Superior temporal gyrus (tissue), 1 donor: ENCODE data around the gene SLC38A10.
"Not testable (repeated sequence)": the region's sequence is repeated elsewhere in the genome, so short reads cannot be mapped to it uniquely, and the experiment has no call there.

Experiments
- DNase-seq: peaks from one replicate; pipeline ENCODE4 v3.0.0-alpha.2; 2016; ENCODE audit errors: extremely low spot score

SLC38A10 gene

GRCh38 chr17:81230043-81230820, 64.9 kb downstream of the SLC38A10 start:
- DNase-seq = no peak

DNA sequence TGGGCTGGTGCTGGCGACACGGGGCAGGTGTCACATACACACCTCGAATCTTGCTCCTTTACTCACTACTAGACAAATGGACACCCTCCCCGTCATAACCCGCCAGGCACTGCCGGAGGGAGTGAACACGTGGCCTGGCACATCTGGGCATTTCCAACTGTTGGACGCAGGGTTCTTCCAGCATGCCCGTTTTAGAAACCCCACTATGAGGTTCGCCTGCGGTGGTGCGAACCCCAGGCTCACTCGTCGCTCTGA, 65.5 kb downstream of the SLC38A10 start:
- DNase-seq = no peak

DNA sequence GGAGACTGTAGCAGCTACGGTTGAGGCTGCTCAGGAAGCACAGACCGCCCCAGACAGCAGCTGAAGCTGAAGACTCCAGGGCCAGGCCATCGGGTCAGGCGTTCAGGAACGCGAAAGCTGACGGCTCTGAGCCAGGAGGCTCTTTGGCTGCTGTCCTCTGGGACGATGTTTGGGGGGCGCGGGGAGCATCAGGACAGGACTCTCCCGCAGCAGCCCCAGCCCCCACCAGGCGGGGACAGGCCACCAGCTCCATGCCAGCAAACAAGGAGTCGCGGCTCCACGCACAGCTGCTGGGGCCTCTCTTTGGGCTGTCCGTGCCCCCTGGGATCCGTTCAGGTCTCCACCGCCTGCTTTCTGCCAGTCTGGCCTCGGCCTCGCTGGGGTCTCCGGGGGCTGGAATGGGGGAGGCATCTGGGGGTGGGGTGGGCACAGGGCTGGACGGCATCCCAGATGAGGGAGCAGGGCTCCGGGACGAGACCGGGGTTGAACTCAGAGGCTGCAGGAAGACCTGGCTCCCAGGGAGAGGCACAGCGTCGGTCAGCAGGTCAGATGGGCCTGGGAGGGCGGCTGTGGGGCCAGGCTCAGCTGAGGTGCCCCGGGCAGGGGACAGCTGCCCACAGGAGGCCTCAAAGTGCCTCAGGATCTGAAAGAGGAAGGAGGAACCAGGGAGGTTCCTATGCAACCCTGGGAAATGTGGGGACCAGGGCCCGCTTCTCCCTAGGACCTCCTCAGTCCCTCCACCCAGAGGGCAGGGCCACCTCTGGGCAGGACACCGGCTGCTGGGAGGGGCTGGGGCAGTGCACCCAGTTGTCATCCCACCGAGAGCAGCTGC, 66.1 kb downstream of the SLC38A10 start:
- DNase-seq = no peak

DNA sequence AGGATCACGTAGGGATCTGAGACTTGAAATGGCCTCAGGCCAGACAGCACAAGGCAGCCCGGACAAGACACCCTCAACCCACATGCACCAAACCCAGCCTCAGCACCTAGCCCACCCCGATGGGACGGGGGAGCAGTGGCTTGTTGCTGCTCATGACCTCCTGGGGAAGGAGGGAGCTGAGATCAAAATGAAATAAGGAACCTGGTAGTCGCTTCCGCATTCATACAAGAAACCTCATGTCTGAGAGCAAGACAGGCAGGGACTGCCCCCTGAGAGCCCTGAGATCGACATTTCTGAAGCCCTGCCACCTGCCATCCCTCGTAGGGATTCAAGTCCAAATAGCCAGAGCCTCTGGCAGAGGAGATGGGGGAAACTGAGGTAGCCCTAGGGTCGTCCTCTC, 66.7 kb downstream of the SLC38A10 start:
- no peak for DNase-seq

DNA sequence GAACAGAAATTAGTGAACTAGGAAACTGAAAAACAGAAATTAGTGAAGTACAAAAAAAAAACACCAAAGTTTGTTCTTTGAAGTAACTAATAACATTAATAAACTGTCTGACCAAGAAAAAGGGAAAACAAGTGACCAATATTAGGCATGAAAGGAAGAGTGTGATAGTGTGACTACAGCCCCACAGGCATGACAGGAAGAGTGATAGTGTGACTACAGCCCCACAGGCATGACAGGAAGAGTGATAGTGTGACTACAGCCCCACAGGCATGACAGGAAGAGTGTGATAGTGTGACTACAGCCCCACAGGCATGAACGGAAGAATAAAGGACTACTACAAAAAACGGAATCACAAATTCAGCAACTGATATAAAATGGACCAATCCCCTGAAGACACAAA, 67.5 kb downstream of the SLC38A10 start:
- DNase-seq = not testable (repeated sequence)

- peak; percentile 20 for DNase-seq
These were observed 71.4 kb downstream of the SLC38A10 start for GRCh38 chr17:81223762-81224130.

DNA sequence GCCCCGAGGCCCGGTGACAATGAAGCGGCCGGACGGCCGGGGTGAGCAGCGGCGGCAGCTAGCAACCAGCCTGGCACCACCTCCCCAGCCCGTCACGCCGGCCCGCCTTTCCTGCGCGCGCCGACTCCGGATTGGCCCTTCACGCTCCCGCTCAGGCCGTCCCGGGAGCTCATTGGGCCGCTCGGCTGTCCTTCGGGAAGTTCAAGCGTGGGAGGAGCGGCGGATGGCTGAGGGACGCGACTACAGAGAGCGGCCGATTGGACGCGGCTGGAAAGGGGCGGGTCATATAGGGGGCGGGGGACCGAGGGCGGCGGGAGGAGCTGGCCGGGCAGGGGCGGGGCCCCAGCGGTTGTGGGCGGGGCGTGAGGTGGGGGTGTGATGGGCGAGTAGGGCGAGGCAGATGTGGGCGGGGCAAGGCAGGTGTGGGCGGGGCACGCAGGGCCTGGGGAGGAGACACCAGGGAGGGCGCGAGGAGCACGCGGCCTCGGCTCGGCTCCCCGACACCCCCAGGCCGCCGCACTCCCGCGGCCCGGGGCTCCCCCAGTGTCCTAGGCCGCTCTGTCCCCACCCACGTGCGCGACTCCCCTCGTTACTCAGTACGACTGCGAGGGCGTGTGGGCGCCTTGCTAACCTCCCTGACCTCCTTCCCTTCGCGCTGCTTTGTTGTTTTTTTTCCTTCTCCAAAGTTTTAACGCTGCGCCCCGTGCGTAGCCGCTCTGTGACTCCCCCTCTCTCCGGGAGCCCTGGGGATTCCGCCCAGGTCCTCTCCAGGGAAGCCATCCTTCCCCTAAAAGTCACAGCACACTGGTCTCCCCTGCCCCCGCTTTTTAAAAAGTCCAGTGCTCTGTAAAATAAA, 72.0 kb downstream of the SLC38A10 start, which contains the start of gene CEP131:
CEP131 (minus strand) TSS at position 60 of the 856 bp plus-strand sequence. CDS start 2,909 bp downstream, outside the sequence.
- DNase-seq = peak; percentile 97

DNA sequence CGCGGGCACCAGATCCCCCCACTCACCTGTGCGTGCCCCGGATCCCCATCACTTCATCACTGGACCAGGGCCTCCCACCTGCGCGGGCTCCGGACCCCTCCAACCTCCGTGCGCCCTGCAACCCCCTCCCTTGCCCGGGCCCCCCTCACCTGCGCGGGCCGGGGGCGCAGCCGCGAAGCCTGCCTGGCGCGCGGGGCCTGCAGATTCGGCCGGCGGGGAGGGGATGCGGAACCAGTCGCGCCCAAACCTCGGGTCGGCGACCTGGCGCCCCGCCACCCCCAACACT, 72.5 kb downstream of the SLC38A10 start:
- DNase-seq = no peak

DNA sequence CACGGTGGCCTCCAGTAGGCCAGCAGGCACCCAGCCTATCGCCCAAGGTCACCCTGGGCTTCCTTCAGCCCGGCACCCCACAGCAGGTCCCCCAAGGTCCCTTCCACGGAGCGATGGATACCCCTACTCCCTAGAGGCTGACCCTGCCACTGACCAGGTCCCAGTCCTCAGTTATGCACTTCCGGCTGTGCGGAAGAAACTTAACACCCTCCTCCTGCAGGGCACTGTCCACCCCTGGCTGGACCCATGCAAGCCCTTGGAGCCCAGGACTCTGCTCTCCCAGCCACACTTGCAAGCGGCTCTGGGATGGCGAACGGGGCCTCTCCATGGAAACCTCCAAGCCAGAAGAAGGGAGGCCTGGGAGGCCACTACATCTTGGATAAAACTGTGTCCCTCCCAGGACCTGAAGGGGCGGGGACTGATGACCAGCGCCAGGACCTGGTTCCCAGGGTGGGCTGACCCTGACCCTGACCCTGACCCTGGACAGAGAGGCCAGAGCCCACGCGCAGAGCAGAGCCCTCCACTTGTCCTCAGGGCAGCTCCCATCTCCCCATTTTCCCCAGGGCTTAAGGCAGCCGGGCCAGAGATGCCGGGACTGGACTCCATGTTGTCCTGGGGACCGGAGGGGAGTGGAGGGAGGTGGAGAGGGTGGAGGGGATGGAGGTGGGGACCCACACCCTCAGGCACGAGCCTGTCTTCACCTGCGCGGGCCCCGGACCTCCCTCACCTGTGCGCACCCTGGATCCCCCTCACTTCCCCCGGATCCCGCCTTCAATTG, 73.1 kb downstream of the SLC38A10 start:
- DNase-seq = no peak

DNA sequence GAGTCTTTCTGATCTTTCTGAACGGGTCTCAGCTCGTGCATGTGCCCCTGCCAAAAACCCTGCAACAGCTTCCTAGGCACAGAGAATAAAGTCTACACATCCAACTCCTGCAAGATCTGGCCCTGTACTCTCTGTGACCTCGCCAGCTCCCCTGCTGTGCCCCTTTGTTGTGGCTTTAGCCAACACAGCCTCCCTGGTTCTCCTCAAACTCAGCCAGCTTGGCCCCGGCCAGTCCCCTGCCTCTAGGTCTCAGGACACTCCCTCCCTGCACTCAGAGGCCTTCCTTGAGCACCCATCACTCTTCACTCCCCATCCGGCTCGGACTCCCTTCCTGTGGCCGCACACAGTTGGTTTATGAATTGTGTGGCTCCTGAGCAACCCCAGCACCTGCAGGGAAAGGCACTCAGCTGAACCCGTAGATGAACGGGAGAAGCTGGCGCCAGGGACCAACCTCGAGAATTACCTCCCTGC, 73.7 kb downstream of the SLC38A10 start:
- DNase-seq = no peak

GRCh38 chr17:81219476-81220180, 75.5 kb downstream of the SLC38A10 start:
- no peak for DNase-seq

GRCh38 chr17:81218991-81219390, 76.1 kb downstream of the SLC38A10 start:
- DNase-seq = no peak

DNA sequence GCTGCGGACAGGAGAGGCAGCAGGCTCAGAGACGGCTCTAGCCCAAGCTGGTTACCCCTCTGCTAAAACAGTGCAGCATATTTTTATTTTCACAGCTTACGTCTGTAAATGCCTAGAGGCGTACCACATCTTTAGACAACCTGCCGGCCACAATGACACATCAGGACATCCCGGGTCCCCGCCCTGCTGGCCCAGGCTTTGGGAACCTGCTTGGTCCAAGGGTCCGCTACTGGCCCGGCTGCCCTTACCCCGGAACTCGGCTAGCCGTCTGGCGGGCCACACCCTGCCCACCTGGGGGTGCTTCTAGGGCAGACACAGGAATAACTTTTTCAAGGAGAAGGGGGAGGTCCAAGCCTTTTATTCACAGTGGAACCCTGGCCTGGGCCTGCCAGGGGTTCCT, 76.6 kb downstream of the SLC38A10 start:
- no peak for DNase-seq

DNA sequence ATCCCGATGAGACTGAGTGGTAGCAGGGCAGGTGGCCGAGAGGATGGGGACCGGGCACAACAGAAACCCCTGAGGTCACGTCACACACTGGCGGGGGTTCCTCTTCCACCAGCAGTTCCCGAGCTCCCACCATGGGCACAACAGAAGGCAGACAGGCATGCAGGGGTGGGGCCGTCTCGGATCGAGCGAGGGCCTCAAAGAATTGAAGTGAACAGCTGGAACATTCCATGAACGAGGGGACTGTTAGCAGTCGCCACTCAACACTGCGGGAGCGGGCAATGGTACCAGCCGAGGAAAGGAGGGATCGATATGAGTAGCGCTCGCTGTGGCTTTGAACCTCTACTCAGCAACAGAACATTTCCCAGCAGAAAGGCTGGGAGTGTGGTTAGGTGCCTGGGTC, 77.6 kb downstream of the SLC38A10 start:
- DNase-seq = no peak

DNA sequence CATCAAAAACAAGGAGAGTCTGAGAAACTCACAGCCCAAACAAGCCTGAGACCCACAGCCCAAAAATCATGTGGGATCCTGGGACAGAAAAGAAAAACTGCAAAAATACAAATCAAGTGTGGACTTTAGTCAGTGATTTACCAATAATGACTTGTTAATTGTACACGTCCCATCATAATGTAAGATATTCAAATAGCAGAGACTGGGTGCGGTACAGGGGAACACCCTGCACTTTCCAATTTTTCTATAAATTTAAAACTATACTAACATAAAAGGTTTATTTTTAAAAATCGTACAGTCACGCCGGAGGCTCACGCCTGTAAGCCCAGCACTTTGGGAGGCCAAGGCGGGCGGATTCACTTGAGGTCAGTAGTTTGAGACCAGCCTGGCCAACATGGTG, 81.1 kb downstream of the SLC38A10 start:
- DNase-seq = no peak

DNA sequence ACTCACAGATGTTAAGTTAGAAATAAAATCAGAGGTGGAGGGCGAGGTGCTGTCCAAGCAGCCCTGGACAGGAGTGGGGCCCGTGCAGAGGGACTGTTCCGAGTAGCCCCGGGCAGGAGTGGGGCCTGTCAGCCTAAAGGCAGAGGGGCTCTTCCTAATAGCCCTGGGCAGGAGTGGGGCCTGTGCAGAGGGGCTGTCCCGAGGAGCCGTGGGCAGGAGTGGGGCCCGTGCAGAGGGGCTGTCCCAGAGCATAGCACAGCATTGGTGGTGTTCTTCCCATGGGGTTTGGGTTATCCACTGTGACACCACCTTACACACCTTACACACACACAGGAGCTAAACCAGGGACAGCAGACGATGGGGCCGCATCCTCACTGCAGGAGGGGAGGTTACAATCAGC, 82.7 kb downstream of the SLC38A10 start:
- no peak for DNase-seq

- DNase-seq = no peak
These were observed 84.2 kb downstream of the SLC38A10 start for GRCh38 chr17:81210868-81211267.

DNA sequence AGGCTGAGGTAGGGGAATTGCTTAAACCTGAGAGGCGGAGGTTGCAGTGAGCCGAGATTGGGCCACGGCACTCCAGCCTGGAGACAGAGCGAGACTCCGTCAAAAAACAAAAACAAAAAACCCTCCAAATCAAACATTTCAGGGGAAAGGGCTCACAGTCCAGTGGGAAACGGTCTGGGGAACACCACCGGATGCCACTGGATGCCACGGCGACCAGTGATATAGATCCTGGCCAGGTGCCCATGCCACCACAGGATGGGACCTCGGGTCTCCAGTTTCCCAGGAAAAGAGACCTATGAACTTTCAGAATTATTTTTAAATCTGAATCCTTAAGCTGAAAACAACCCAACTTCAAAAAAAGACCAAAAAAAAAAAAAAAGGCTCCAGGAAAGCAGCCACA, 84.6 kb downstream of the SLC38A10 start:
- DNase-seq = no peak

- DNase-seq = no peak
These were observed 86.0 kb downstream of the SLC38A10 start for GRCh38 chr17:81209141-81209540.

DNA sequence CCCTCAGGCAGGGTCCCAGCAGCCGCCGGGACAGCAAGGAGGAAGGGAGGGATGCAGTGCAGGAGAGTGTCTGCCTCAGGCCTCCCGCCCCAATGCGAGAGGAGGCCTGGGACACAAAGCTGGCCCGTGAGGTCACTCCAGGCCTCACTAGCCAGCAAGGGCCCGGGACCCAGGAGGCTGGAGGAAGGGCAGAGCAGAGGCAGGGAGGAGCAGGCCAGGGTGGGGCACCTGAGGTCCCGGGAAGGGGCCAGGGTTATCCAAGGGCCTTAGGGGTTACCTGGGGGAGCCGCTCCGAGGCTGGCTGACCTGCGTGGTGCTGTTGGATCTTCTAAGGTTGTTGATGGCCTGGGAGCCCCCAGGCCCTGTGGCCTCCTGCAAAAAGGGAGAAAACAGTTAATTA, 86.5 kb downstream of the SLC38A10 start:
- DNase-seq = no peak
